ENCODE data around the gene PKDREJ. TPM values are rescaled to one million over a fixed set of nuclear protein-coding genes. Genes with fewer than 3 reads are reported as not detected.

PKDREJ gene
- total and polyA plus RNA-seq, 10 donors = 0.02 to 0.06 (median 0.02) TPM; not detected in 7

- peak within 1 kb of the TSS; percentile 65 to 94 (median 78) for H3K4me3 ChIP-seq
- DNase-seq = peak; percentile 99
- intact Hi-C loops (cut with DNase I; ENCODE audit: low total_unique reads) = no loop called here
- 0 to 1% (median 0%) methylated on average over 17 to 89 of the region's 89 CpGs for WGBS, 5 donors
- H3K4me1 ChIP-seq = peaks cover 10 to 70% (median 27%) of the 10 kb centered on the region in 6 donors
- peaks cover 0 to 22% (median 2%) of the 10 kb centered on the region in 6 donors for H3K36me3 ChIP-seq
- H3K27me3 ChIP-seq (replicated peaks in 1 of 7) = no peaks in the 10 kb centered on the region
- TF ChIP-seq POLR2A (IDR thresholded peaks at IDR 0.05) (peak in 1 of 3 donors; percentile 32), CTCF (IDR thresholded peaks at IDR 0.05 in 8 of 11, conservative IDR thresholded peaks at IDR 0.05 in 3 of 11) (peak in 7 of 11 experiments; percentile 12 to 45 (median 30)), POLR2AphosphoS5 (IDR thresholded peaks at IDR 0.05) (peak; percentile 95 to 96 (median 95))
- peak within 1 kb of the TSS; percentile 81 to 95 (median 91) for H3K27ac ChIP-seq
- H3K9me3 ChIP-seq = no peaks in the 10 kb centered on the region
Observed at GRCh38 chr22:46250035-46250782, 12.9 kb downstream of the PKDREJ start, which contains the start of gene CDPF1. TSS of gene CDPF1 (minus strand) at chr22:46250293. CDS start at chr22:46248284, 2,009 bp downstream.

- 87 to 95% (median 88%) methylated on average over 2 of the region's 2 CpGs for WGBS, 5 donors
- Histone ChIP-seq H3K36me3 (peaks cover 0 to 46% (median 15%) of the 10 kb centered on the region in 6 donors), H3K9me3 (no peaks in the 10 kb centered on the region), H3K27me3 (replicated peaks in 1 of 7) (no peaks in the 10 kb centered on the region), H3K4me1 (peaks cover 10 to 69% (median 27%) of the 10 kb centered on the region in 6 donors), H3K4me3 (no peak overlapping the region), H3K27ac (no peak overlapping the region)
- intact Hi-C loops (cut with DNase I; ENCODE audit: low total_unique reads) = no loop called here
- TF ChIP-seq CTCF (IDR thresholded peaks at IDR 0.05 in 8 of 11, conservative IDR thresholded peaks at IDR 0.05 in 3 of 11) = no peak
- no peak for TF ChIP-seq POLR2A (IDR thresholded peaks at IDR 0.05)
- no peak for TF ChIP-seq POLR2AphosphoS5 (IDR thresholded peaks at IDR 0.05)
- no peak for DNase-seq
Observed at GRCh38 chr22:46247443-46247975, 15.6 kb downstream of the PKDREJ start.

GRCh38 chr22:46246178-46246577 is 17.0 kb downstream of the PKDREJ start:
- no peak for DNase-seq
- H3K4me3 ChIP-seq = no peak overlapping the region
- peaks cover 10 to 69% (median 26%) of the 10 kb centered on the region in 6 donors for H3K4me1 ChIP-seq
- H3K9me3 ChIP-seq = no peaks in the 10 kb centered on the region
- TF ChIP-seq POLR2AphosphoS5 (IDR thresholded peaks at IDR 0.05) (no peak), CTCF (IDR thresholded peaks at IDR 0.05 in 8 of 11, conservative IDR thresholded peaks at IDR 0.05 in 3 of 11) (no peak), POLR2A (IDR thresholded peaks at IDR 0.05) (no peak)
- H3K27me3 ChIP-seq (replicated peaks in 1 of 7) = no peaks in the 10 kb centered on the region
- H3K27ac ChIP-seq = no peak overlapping the region
- WGBS, 5 donors = 95 to 99% (median 96%) methylated on average over 10 of the region's 10 CpGs
- intact Hi-C loops (cut with DNase I; ENCODE audit: low total_unique reads) = no loop called here
- H3K36me3 ChIP-seq = peaks cover 0 to 46% (median 15%) of the 10 kb centered on the region in 6 donors

- WGBS, 5 donors = 68 to 78% (median 74%) methylated on average over 15 to 16 of the region's 16 CpGs
- H3K27me3 ChIP-seq (replicated peaks in 1 of 7) = no peaks in the 10 kb centered on the region
- intact Hi-C loops (cut with DNase I; ENCODE audit: low total_unique reads) = no loop called here
- H3K36me3 ChIP-seq = peaks cover 0 to 46% (median 15%) of the 10 kb centered on the region in 6 donors
- H3K9me3 ChIP-seq = no peaks in the 10 kb centered on the region
- TF ChIP-seq POLR2AphosphoS5 (IDR thresholded peaks at IDR 0.05) = peak in 2 of 3 donors; percentile 35 to 47
- TF ChIP-seq POLR2A (IDR thresholded peaks at IDR 0.05) = no peak
- peak overlapping the region in 2 of 8 donors; percentile 26 for H3K27ac ChIP-seq
- H3K4me1 ChIP-seq = peaks cover 9 to 69% (median 26%) of the 10 kb centered on the region in 6 donors
- no peak for DNase-seq
- H3K4me3 ChIP-seq = no peak overlapping the region
Observed at GRCh38 chr22:46245511-46245910, 17.6 kb downstream of the PKDREJ start.

Data from spleen (tissue), 11 donors.